ENCODE measurements around the gene BRF1. TPM values are rescaled to one million over a fixed set of nuclear protein-coding genes. Genes with fewer than 3 reads are reported as not detected.

Gene BRF1
- polyA plus RNA-seq, 1 of the 3 experiments (the other 2 are of a cell fraction), result 15.7 TPM

- CTCF ChIA-PET, result interaction anchor here (1.6 kb wide), 1 partner anchor 144 kb away, joined by 5 read pairs; no protein-coding TSS in a partner anchor
- H3K79me2 ChIP-seq (ENCODE audit: insufficient read depth), result peaks cover 11% of the 10 kb centered on the region
- 93% methylated on average over 8 of the region's 8 CpGs for WGBS (ENCODE audit: low lambda C conversion rate)
- POLR2A ChIA-PET, result no interaction called here
- H3K4me3 ChIP-seq (ENCODE audit: low read depth in 2 of 2, low read length in 1 of 2), result no peak overlapping the region
- H3K36me3 ChIP-seq (replicated peaks in 1 of 2; ENCODE audit: control insufficient read depth in 1 of 2, insufficient read depth in 2 of 2, low read length in 1 of 2), result no peaks in the 10 kb centered on the region
- H3K9ac ChIP-seq, result no peak overlapping the region
- no peaks in the 10 kb centered on the region for H3F3A ChIP-seq (replicated peaks; ENCODE audit: insufficient read depth)
- no peaks in the 10 kb centered on the region for H3K9me2 ChIP-seq
- H3K9me3 ChIP-seq, result peaks cover 9% of the 10 kb centered on the region; the same call in 1 of the 2 replicates
- peaks cover 10% of the 10 kb centered on the region for H4K20me1 ChIP-seq (ENCODE audit: insufficient read depth)
- H3K4me2 ChIP-seq, result no peak overlapping the region
- H3K27me3 ChIP-seq (ENCODE audit: insufficient read depth), result no peaks in the 10 kb centered on the region
- no peak overlapping the region for H2AFZ ChIP-seq (ENCODE audit: low read depth)
- H3K4me1 ChIP-seq (ENCODE audit: control insufficient read depth in 1 of 2, insufficient read depth in 2 of 2, low read depth in 1 of 2, low read length in 1 of 2), result peaks cover 0 to 14% of the 10 kb centered on the region in 2 experiments; a peak in 1 of 4 replicates
- TF ChIP-seq MAX (IDR thresholded peaks at IDR 0.05; ENCODE audit: low read depth) (no peak), MEF2A (IDR thresholded peaks at IDR 0.05; ENCODE audit: borderline replicate concordance, low read depth) (no peak), PBX3 (IDR thresholded peaks at IDR 0.05) (no peak), TAF1 (IDR thresholded peaks at IDR 0.05; ENCODE audit: borderline replicate concordance, low read depth, low read length) (no peak), POLR2AphosphoS5 (IDR thresholded peaks at IDR 0.05; ENCODE audit: low read depth, low read length) (no peak), ZBTB33 (IDR thresholded peaks at IDR 0.05; ENCODE audit: borderline replicate concordance, low read depth) (no peak), JUND (IDR thresholded peaks at IDR 0.05) (no peak), MXI1 (IDR thresholded peaks at IDR 0.05; ENCODE audit: low read depth, low read length) (no peak), GABPA (IDR thresholded peaks at IDR 0.05; ENCODE audit: low read depth) (no peak), SIN3A (IDR thresholded peaks at IDR 0.05; ENCODE audit: borderline replicate concordance, low read depth, low read length) (no peak), ELF1 (IDR thresholded peaks at IDR 0.05) (no peak), EP300 (IDR thresholded peaks at IDR 0.05; ENCODE audit: borderline replicate concordance in 1 of 2, low read depth in 1 of 2, low read length in 1 of 2) (no peak), RCOR1 (IDR thresholded peaks at IDR 0.05; ENCODE audit: low read length) (no peak), TCF12 (IDR thresholded peaks at IDR 0.05) (no peak), USF2 (IDR thresholded peaks at IDR 0.05; ENCODE audit: borderline replicate concordance, low read depth, low read length) (no peak), RFX5 (IDR thresholded peaks at IDR 0.05; ENCODE audit: low read length) (no peak), USF1 (IDR thresholded peaks at IDR 0.05; ENCODE audit: borderline replicate concordance, low read depth) (no peak), GATA2 (CRISPR knock-in tag; IDR thresholded peaks at IDR 0.05) (no peak), CHD2 (IDR thresholded peaks at IDR 0.05; ENCODE audit: low read length, partially characterized antibody) (no peak), SMC3 (IDR thresholded peaks at IDR 0.05; ENCODE audit: low read depth, low read length) (no peak)
- DNase-seq, result no peak
- no peak overlapping the region for H3K27ac ChIP-seq (ENCODE audit: low read depth in 2 of 2, low read length in 1 of 2)
Observed at GRCh38 chr14:105347587-105347968, 46.8 kb upstream of the BRF1 start.

Data from SK-N-SH (cell line).